ACC112 (cell line): ENCODE measurements around the gene PTTG2.
"Not testable (repeated sequence)": the region's sequence is repeated elsewhere in the genome, so short reads cannot be mapped to it uniquely, and the experiment has no call there.

Experiments used
- H2AFZ ChIP-seq: fragments of 200-600 bp; sonication (generic); one replicate; pipeline ENCODE4 v1.6.0; 2017; ENCODE audit warnings: antibody characterized with exemption, low read length; ENCODE audit not compliant: unreplicated experiment
- H3K27ac ChIP-seq: fragments of 200-600 bp; sonication (generic); 2 replicates; pipeline ENCODE4 v1.5.1; 2014; ENCODE audit warnings: low read depth, mild to moderate bottlenecking, antibody characterized with exemption, low read length, moderate library complexity
- H3K27me3 ChIP-seq: fragments of 200-600 bp; sonication (generic); 2 replicates; pipeline ENCODE4 v1.6.1; 2014; ENCODE audit warnings: mild to moderate bottlenecking, antibody characterized with exemption, low read length, moderate library complexity, mixed read lengths; ENCODE audit not compliant: insufficient read depth
- H3K36me3 ChIP-seq: fragments of 200-600 bp; sonication (generic); 2 replicates; pipeline ENCODE4 v1.6.1; 2016; ENCODE audit warnings: mild to moderate bottlenecking, antibody characterized with exemption, low read length, moderate library complexity, mixed read lengths; ENCODE audit not compliant: insufficient read depth
- H3K4me1 ChIP-seq: fragments of 200-600 bp; sonication (generic); one replicate; pipeline ENCODE4 v1.6.1; 2016; ENCODE audit warnings: low read length, mixed read lengths; ENCODE audit not compliant: insufficient read depth, unreplicated experiment, control insufficient read depth
- H3K4me3 ChIP-seq: fragments of 200-600 bp; sonication (generic); 2 replicates; pipeline ENCODE4 v1.5.1; 2014; ENCODE audit warnings: mild to moderate bottlenecking, low read depth, low read length
- H3K79me2 ChIP-seq: fragments of 200-600 bp; sonication (generic); one replicate; pipeline ENCODE4 v1.6.0; 2016; ENCODE audit warnings: low read length; ENCODE audit not compliant: control insufficient read depth, unreplicated experiment, insufficient read depth

PTTG2 gene

GRCh38 chr4:37960098-37960497 lies at the start of gene PTTG2:
Gene PTTG2 (plus strand): TSS chr4:37960398. CDS start chr4:37960435, 37 bp downstream.
- Histone ChIP-seq H2AFZ (no peak within 1 kb of the TSS), H3K36me3 (no peaks in the 10 kb centered on the region)

DNA sequence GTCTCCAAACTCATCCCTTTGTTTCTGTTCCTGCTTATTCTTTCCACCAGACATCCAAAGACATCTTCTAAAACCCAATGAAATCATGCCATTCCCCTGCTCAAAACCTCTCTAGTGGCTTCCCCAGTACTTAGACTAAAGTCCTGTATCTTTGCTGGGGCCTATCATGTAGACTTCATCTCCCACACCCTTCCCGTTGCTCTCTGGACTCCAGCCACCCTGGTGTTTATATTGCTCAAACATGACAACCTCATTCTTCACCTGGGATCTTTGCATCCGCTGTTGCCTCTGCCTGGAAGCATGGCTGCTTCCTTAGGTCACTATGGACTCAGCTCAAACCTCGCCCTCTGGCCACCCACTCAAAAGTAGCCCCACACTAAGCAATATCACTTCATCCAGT lies 45.7 kb upstream of the PTTG2 start:
- Histone ChIP-seq H3K4me3 (no peak overlapping the region), H3K27ac (no peak overlapping the region), H3K36me3 (no peaks in the 10 kb centered on the region)

More at GRCh38 chr4:37960098-37960497, at the start of gene PTTG2:
- Histone ChIP-seq H3K4me1 (no peaks in the 10 kb centered on the region), H3K27ac (no peak within 1 kb of the TSS), H3K27me3 (no peaks in the 10 kb centered on the region), H3K4me3 (no peak within 1 kb of the TSS), H3K79me2 (no peaks in the 10 kb centered on the region)

GRCh38 chr4:37917388-37917787 lies 42.8 kb upstream of the PTTG2 start:
- Histone ChIP-seq H2AFZ (no peak overlapping the region), H3K27me3 (peaks cover 4% of the 10 kb centered on the region; the same call in 1 of the 2 replicates), H3K36me3 (no peaks in the 10 kb centered on the region), H3K79me2 (no peaks in the 10 kb centered on the region), H3K4me1 (no peaks in the 10 kb centered on the region), H3K4me3 (no peak overlapping the region), H3K27ac (no peak overlapping the region)

More for the DNA sequence above, 45.7 kb upstream of the PTTG2 start:
- Histone ChIP-seq H2AFZ (no peak overlapping the region), H3K27me3 (peaks cover 4% of the 10 kb centered on the region; the same call in 1 of the 2 replicates), H3K79me2 (no peaks in the 10 kb centered on the region), H3K4me1 (no peaks in the 10 kb centered on the region)

GRCh38 chr4:37918653-37919052 lies 41.5 kb upstream of the PTTG2 start:
- H2AFZ ChIP-seq: no peak overlapping the region
- H3K79me2 ChIP-seq: no peaks in the 10 kb centered on the region
- no peaks in the 10 kb centered on the region for H3K36me3 ChIP-seq
- no peak overlapping the region for H3K27ac ChIP-seq
- no peak overlapping the region for H3K4me3 ChIP-seq
- peaks cover 4% of the 10 kb centered on the region; the same call in 1 of the 2 replicates for H3K27me3 ChIP-seq
- no peaks in the 10 kb centered on the region for H3K4me1 ChIP-seq

DNA sequence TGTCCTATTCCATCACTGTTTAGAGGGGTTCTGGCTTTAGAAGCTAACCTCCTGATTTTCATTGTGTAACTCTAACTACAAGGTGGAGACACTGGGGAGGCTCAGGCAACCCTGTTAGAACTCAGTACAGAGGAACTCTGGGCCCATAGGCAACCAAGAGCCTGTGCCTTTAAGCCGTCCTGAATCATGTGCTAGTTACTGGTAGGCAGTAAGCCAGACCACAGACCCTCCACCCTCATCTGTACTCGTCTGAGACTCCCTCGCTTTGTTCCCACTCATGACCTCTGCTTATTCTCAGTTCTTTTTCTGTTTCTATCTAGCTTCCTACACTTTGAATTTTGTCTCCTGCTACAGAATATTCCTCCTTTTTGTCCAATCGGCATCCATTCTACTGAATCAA lies 37.9 kb upstream of the PTTG2 start:
- Histone ChIP-seq H2AFZ (no peak overlapping the region), H3K27me3 (no peaks in the 10 kb centered on the region), H3K4me3 (no peak overlapping the region), H3K27ac (no peak overlapping the region), H3K79me2 (no peaks in the 10 kb centered on the region), H3K36me3 (no peaks in the 10 kb centered on the region), H3K4me1 (no peaks in the 10 kb centered on the region)

DNA sequence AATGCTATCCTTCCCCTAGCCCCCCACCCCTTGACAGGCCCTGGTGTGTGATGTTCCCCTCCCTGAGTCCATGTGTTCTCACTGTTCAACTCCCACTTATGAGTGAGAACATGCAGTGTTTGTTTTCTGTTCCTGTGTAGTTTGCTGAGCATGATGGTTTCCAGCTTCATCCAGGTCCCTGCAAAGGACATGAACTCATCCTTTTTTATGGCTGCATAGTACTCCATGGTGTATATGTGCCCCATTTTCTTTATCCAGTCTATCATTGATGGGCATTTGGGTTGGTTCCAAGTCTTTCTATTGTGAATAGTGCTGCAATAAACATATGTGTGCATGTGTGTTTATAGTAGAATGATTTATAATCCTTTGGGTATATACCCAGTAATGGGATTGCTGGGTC lies 37.1 kb upstream of the PTTG2 start:
- not testable (repeated sequence) for H2AFZ ChIP-seq, H3K27ac ChIP-seq, H3K27me3 ChIP-seq, H3K36me3 ChIP-seq, H3K4me1 ChIP-seq, H3K4me3 ChIP-seq, H3K79me2 ChIP-seq

DNA sequence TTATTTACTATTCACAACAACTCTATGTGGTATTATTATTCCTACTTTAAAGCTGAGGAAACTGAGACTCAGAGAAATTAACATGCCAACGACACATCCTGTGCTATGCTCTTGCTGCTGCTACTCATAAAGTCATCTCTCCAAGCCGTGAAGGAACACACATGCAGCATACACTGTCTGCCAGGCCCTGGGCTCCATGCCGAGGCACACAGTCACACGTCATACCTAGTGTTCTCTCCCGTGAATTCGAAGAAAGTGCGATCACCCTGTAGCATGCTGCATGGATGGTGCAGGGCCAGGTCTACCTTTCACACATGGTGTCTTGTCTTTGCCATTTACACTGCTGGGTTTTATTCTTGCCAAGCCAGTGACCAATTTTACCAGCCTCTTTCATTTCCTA lies 35.3 kb upstream of the PTTG2 start:
- H3K79me2 ChIP-seq: no peaks in the 10 kb centered on the region
- H3K27ac ChIP-seq: no peak overlapping the region
- no peak overlapping the region for H3K4me3 ChIP-seq
- peaks cover 7% of the 10 kb centered on the region for H3K4me1 ChIP-seq
- H3K27me3 ChIP-seq: no peaks in the 10 kb centered on the region; the same call in 1 of the 2 replicates
- no peaks in the 10 kb centered on the region for H3K36me3 ChIP-seq
- no peak overlapping the region for H2AFZ ChIP-seq

DNA sequence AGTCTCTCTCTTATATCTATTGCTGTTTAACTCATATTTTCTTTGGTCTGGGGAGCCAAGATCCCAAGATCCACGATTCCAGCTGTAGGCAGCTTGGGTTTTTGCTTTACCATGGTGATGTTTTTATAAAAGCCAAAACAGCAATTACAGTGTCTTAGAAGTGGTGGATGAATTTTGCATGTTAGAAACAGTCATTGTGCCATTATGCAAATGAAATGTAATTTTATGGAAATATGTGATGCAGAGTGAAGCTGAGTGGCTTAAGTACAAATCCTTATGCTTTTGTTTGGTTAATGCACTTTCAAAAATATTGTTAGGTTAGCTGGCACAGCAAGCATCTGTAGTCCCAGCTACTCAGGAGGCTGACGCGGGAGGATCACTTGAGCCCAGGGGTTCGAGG lies 32.8 kb upstream of the PTTG2 start:
- Histone ChIP-seq H2AFZ (no peak overlapping the region), H3K79me2 (no peaks in the 10 kb centered on the region), H3K27ac (no peak overlapping the region), H3K36me3 (no peaks in the 10 kb centered on the region), H3K4me1 (peaks cover 16% of the 10 kb centered on the region), H3K27me3 (no peaks in the 10 kb centered on the region; the same call in 1 of the 2 replicates), H3K4me3 (no peak overlapping the region)

DNA sequence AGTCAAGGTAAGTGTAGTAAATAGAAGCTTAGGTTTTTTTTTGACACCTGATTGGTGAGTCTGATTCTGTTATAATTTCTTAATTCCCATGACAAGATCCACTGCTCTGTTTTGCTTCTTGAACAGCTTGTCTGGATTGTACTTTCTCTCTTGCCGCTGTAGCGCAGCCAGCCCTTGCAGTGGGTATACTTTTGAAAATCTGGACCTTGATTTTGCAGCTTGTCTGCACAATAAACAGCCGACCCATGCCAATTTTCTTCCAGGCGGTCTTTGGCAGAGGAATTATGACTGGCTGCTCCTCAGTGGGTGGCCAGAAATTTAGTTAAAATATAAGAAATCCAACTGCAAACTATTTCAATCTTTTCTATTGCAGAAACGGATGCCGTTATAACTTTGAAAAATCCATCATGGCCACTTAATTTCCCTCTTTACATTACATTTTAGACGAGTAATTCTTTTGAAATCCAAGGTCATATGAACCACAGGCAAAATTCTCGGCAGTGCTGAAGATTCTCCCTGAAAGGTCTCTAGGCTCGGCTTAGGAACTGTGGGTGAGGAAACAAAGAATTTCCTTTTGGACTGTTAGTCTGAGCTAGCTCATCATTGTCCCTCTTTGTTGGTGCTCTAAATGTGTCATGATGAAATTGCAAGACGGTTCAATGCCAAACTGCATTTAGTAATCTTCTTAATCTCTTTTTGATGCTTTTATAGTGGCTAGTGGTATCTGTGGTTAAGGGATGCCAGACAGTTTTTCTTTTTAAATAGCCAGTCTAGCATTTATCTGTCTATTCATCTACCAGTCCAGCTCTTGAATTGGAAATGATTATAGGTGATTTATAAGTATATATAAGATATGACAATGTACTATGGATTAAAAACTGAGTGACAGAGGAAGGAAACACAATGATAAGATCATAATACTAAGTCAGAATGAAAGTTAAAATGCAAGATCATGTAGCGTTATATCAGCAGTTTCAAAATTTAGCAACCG lies 31.5 kb upstream of the PTTG2 start:
- no peak overlapping the region for H2AFZ ChIP-seq
- H3K79me2 ChIP-seq: no peaks in the 10 kb centered on the region
- H3K27me3 ChIP-seq: no peaks in the 10 kb centered on the region; the same call in 1 of the 2 replicates
- H3K4me3 ChIP-seq: no peak overlapping the region
- no peak overlapping the region for H3K27ac ChIP-seq
- no peaks in the 10 kb centered on the region for H3K36me3 ChIP-seq
- H3K4me1 ChIP-seq: peaks cover 16% of the 10 kb centered on the region

DNA sequence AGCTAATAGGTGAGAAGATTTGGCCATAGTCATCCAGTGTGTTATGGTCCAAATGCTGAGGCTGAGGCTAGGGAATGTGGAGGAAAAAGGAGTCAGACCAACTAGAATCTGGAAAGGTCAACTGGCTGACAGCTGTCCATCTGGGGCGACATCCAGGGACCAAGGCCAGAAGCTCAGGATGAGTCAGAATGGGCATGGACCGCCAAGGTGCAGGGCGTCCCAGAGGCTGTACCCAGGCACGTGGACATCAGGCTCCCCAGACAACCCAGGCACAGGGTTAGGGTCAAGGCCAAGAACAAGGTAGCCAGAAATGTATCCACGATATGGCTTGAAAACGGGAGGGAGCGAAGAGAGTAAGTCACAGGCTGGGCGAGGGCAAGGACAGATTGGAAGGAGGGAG lies 26.1 kb upstream of the PTTG2 start:
- Histone ChIP-seq H3K27me3 (peaks cover 4% of the 10 kb centered on the region; the same call in 1 of the 2 replicates), H3K79me2 (no peaks in the 10 kb centered on the region), H2AFZ (no peak overlapping the region), H3K27ac (no peak overlapping the region), H3K4me3 (no peak overlapping the region), H3K36me3 (no peaks in the 10 kb centered on the region), H3K4me1 (peaks cover 9% of the 10 kb centered on the region)

GRCh38 chr4:37934609-37935008 lies 25.6 kb upstream of the PTTG2 start:
- H2AFZ ChIP-seq: no peak overlapping the region
- no peak overlapping the region for H3K4me3 ChIP-seq
- no peaks in the 10 kb centered on the region for H3K79me2 ChIP-seq
- H3K27ac ChIP-seq: no peak overlapping the region
- no peaks in the 10 kb centered on the region for H3K36me3 ChIP-seq
- H3K27me3 ChIP-seq: peaks cover 4% of the 10 kb centered on the region; the same call in 1 of the 2 replicates
- H3K4me1 ChIP-seq: peaks cover 9% of the 10 kb centered on the region
